Choroid plexus epithelial cell (primary cell): ENCODE results near the gene KIF3B.
"Not testable (repeated sequence)": the region's sequence is repeated elsewhere in the genome, so short reads cannot be mapped to it uniquely, and the experiment has no call there.

Source experiments
- DNase-seq: peaks from one replicate; pipeline ENCODE4 v3.0.0-alpha.2; 2010; ENCODE audit warnings: low read depth
- H3K4me3 ChIP-seq: 2 replicates; pipeline ENCODE4 v1.5.1; 2011; ENCODE audit warnings: low read depth, mild to moderate bottlenecking, control low read depth, low read length, moderate library complexity
- TF ChIP-seq, protein P1 (sequence below): conservative IDR thresholded peaks from 2 replicates; pipeline ENCODE4 v1.5.1; 2011; ENCODE audit warnings: low read depth, mild to moderate bottlenecking, control low read depth, inconsistent platforms, low read length, moderate library complexity

The KIF3B gene

DNA sequence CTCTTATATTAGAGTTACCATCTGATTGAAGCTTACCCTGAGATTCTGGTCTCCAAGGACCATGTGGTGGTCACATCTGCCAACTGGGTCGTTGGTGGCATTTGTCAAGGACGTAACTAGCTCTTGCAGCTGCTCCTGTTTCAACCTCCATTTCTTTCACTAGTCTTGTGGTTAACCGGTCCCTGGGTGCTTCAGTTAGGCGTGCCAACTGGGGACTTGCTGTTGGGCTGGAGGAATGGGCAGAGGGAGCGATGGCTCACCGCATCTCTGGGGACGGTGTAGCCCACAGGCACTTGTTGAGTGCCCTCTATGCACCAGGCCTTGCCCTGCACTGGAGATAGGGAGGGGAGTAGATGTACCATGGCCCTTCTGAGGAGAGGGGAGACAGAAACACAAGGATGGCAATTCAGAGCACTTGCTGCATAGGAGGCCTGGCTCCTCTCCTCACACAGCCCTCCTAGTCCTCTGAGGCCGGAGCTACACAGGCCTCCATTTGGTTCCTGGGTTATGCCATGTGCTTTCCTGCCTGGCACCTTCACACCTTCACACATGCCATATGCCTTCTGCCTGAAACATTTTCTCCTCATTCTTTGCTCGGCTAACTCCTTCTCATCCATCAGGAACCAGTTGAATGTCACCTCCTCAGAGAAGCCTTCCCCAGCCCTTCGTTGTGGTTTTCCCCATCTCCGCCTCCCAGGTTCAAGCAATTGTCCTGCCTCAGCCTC lies 60.6 kb downstream of the KIF3B start:
- TF ChIP-seq, protein P1, sequence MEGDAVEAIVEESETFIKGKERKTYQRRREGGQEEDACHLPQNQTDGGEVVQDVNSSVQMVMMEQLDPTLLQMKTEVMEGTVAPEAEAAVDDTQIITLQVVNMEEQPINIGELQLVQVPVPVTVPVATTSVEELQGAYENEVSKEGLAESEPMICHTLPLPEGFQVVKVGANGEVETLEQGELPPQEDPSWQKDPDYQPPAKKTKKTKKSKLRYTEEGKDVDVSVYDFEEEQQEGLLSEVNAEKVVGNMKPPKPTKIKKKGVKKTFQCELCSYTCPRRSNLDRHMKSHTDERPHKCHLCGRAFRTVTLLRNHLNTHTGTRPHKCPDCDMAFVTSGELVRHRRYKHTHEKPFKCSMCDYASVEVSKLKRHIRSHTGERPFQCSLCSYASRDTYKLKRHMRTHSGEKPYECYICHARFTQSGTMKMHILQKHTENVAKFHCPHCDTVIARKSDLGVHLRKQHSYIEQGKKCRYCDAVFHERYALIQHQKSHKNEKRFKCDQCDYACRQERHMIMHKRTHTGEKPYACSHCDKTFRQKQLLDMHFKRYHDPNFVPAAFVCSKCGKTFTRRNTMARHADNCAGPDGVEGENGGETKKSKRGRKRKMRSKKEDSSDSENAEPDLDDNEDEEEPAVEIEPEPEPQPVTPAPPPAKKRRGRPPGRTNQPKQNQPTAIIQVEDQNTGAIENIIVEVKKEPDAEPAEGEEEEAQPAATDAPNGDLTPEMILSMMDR: no peak
- DNase-seq: no peak
- H3K4me3 ChIP-seq: no peak overlapping the region

DNA sequence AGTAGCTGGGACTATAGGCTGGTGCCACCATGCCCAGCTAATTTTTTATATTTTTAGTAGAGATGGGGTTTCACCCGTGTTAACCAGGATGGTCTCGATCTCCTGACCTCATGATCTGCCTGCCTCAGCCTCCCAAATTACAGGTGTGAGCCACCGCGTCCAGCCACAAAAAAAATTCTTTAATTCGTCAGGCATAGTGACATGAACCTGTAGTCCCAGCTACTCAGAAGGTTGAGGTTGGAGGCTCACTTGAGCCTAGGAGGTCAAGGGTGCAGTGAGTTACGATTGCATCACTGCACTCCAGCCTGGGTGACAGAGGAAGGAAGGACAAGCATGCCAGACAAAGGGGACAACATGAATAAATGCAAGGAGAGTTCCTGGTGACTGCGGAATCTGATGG lies 61.2 kb downstream of the KIF3B start:
- DNase-seq: no peak
- H3K4me3 ChIP-seq: no peak overlapping the region
- TF ChIP-seq, protein P1: no peak

DNA sequence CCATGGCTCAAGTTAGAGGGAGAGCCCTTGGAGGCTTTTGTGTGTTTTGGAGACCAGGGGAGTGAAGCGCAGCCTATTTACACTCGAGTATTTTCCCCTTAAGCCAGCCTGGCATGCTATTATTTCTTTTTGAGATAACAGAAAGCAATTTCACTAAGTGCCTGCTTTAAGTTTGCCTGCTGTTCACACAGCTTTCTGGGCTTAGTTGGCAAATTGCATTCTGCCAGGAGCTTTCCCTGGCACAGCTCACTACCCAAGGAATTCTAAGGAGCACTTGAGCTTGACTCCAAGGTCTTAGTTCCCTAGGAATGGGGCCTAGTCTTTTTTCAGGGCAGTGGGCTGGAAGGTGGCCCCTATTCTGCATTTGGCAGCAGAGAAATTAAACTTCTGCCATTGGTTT lies 61.7 kb downstream of the KIF3B start:
- TF ChIP-seq, protein P1: no peak
- H3K4me3 ChIP-seq: no peak overlapping the region

DNA sequence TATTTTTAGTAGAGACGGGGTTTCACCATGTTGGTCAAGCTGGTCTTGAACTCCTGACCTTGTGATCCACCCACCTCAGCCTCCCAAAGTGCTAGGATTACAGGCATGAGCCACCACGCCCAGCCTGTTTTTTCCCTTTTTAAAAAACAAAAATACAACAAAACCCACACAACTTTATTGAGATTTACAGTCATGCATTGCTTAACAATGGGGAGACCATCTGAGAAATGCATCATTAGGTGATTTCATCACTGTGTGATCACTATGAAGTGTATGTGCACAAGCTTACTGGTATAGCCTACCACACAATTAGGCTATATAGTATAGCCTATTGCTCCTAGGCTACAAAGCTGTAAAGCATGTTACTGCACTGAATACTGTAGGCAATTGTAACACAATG lies 63.6 kb downstream of the KIF3B start:
- H3K4me3 ChIP-seq: not testable (repeated sequence)
- DNase-seq: peak; percentile 24

More for the DNA sequence above, 61.7 kb downstream of the KIF3B start:
- DNase-seq: no peak

DNA sequence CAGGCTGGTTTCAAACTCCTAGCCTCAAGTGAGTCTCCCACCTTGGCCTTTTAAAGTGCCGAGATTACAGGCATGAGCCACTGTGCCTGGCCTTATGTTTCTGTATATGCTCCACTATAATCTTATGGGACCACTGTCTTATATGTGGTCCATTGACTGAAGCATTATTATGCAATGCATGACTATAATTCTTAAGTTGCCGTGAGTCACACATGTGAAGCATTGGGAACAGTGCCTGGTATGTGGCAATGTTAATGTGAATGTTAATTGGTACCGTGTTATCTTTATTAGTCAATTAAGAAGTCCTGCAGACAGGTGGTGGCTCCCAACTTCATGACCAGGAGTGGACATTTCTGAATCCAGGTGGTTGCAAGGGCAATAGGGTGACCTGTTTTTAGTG lies 66.0 kb downstream of the KIF3B start:
- H3K4me3 ChIP-seq: no peak overlapping the region
- peak; percentile 67 for DNase-seq
- TF ChIP-seq, protein P1: no peak

DNA sequence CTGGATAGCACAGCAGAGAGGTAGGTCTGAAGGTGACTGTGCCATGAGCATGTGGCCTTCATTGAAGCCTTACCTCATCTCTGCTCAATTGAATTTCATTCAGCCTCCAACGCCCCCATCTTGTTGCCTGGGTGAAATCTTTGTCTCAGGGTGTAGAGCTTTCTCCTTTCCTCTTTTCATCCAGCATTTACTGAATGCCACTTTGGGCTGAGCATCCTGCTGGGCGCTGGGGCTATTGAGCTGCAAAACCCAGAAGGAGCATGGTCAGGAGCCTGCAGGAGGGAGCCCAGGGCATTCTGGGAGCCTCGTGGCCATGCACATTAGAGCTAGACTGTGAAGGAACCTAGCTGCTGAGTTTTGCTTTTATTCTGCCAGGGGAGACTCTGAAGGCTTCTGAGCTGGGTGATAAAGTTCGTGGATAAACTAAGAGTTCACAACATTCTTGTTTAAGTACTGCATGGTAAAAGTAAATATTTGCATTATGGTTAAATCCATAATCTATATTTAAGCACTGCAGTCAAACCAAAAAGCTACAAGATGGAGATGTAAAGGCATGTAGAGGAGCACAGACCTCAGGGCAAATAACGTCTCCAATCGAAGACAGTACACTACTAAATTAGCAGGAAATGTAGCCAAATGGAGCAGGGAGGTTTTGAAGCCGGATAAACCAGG lies 67.5 kb downstream of the KIF3B start:
- no peak overlapping the region for H3K4me3 ChIP-seq
- TF ChIP-seq, protein P1: no peak
- DNase-seq: no peak

DNA sequence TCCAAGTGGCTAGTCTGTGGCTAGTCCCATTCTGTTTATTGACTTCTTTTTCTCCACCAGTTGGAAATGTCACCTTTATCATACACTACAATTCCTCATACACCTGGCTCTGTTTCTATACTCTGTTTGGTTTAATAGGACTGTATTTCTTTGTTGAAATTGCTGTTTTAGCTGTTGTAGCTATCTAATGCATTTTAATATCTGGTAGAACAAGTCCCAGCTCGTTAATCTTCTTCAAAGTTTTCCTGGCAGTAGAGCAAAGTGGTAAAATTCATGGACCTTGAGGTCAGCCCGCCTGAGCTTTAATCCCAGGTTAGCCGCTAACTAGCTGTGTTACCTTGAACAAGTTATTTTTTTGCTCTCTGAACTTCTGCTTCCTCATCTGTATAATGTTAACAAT lies 70.8 kb downstream of the KIF3B start:
- no peak for DNase-seq
- TF ChIP-seq, protein P1: no peak
- no peak overlapping the region for H3K4me3 ChIP-seq
